Activated CD4-positive, alpha-beta T cell treated with anti-CD3 and anti-CD28 coated beads for 36 hours (primary cell): ENCODE data around the gene KCNJ18. TPM values are rescaled to one million over a fixed set of nuclear protein-coding genes. Genes with fewer than 3 reads are reported as not detected.
"Not testable (repeated sequence)": the region's sequence is repeated elsewhere in the genome, so short reads cannot be mapped to it uniquely, and the experiment has no call there.

Experiments
- ATAC-seq: fragments of 200-7000 bp; cut with Tn5 transposase; one replicate; pipeline ENCODE4 v1.10.0; 2021; ENCODE audit warnings: mild to moderate bottlenecking, moderate library complexity
- CTCF ChIA-PET: fragments of 350-600 bp; sonication (Branson Sonifier 250); formaldehyde crosslinking; loops from one replicate; lab custom pipeline; 2021; ENCODE audit warnings: antibody characterized with exemption; lab: Charles Lee
- POLR2A ChIA-PET: fragments of 350-600 bp; sonication (Branson Sonifier 250); formaldehyde crosslinking; loops from one replicate; lab custom pipeline; 2021; ENCODE audit warnings: antibody characterized with exemption, inconsistent platforms; lab: Charles Lee
- DNase-seq: peaks from one replicate; pipeline ENCODE4 v3.0.0-alpha.2; 2020
- H3K27ac Mint-ChIP-seq: one replicate; pipeline ENCODE4 v1.8.0; 2021; ENCODE audit warnings: mixed read lengths
- H3K27me3 Mint-ChIP-seq: one replicate; pipeline ENCODE4 v1.8.0; 2021; ENCODE audit warnings: mixed read lengths
- H3K36me3 Mint-ChIP-seq: one replicate; pipeline ENCODE4 v1.8.0; 2021; ENCODE audit warnings: low read depth, mixed read lengths
- H3K4me1 Mint-ChIP-seq: one replicate; pipeline ENCODE4 v1.8.0; 2021; ENCODE audit warnings: mixed read lengths
- H3K4me3 Mint-ChIP-seq: one replicate; pipeline ENCODE4 v1.8.0; 2021; ENCODE audit warnings: mild to moderate bottlenecking, moderate library complexity, mixed read lengths
- H3K9me3 Mint-ChIP-seq: one replicate; pipeline ENCODE4 v1.8.0; 2021; ENCODE audit warnings: low read depth, mixed read lengths
- intact Hi-C, 2 experiments: fragments of 100-400 bp; cut with DNase I in 1 of 2; cut with micrococcal nuclease in 1 of 2; formaldehyde crosslinking; loops; one replicate each; pipeline versions ENCODE4 v1.14.2 to v1.15.1; 2022 to 2024; cut with DNase I, micrococcal nuclease
- total RNA-seq, 2 experiments: library from RNA; stranded (reverse); gene quantifications; one replicate each; pipeline ENCODE4 v1.2.3, GENCODE V29; 2021

Gene KCNJ18
- total RNA-seq, 2 experiments from 2014 or later, result not detected

- ATAC-seq, H3K27ac Mint-ChIP-seq, H3K4me1 Mint-ChIP-seq, POLR2A ChIA-PET, H3K27me3 Mint-ChIP-seq, H3K4me3 Mint-ChIP-seq, H3K9me3 Mint-ChIP-seq, CTCF ChIA-PET, H3K36me3 Mint-ChIP-seq, DNase-seq, intact Hi-C loops: not testable (repeated sequence)
Measured at GRCh38 chr17:21702521-21702920, 10.2 kb downstream of the KCNJ18 start.

DNA sequence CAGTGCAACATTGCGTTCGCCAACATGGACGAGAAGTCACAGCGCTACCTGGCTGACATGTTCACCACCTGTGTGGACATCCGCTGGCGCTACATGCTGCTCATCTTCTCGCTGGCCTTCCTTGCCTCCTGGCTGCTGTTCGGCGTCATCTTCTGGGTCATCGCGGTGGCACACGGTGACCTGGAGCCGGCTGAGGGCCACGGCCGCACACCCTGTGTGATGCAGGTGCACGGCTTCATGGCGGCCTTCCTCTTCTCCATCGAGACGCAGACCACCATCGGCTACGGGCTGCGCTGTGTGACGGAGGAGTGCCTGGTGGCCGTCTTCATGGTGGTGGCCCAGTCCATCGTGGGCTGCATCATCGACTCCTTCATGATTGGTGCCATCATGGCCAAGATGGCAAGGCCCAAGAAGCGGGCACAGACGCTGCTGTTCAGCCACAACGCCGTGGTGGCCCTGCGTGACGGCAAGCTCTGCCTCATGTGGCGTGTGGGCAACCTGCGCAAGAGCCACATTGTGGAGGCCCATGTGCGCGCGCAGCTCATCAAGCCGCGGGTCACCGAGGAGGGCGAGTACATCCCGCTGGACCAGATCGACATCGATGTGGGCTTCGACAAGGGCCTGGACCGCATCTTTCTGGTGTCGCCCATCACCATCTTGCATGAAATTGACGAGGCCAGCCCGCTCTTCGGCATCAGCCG lies 10.8 kb downstream of the KCNJ18 start:
- H3K27me3 Mint-ChIP-seq, POLR2A ChIA-PET, DNase-seq, H3K4me1 Mint-ChIP-seq, H3K4me3 Mint-ChIP-seq, ATAC-seq, H3K9me3 Mint-ChIP-seq, H3K27ac Mint-ChIP-seq, H3K36me3 Mint-ChIP-seq, intact Hi-C loops, CTCF ChIA-PET: not testable (repeated sequence)

DNA sequence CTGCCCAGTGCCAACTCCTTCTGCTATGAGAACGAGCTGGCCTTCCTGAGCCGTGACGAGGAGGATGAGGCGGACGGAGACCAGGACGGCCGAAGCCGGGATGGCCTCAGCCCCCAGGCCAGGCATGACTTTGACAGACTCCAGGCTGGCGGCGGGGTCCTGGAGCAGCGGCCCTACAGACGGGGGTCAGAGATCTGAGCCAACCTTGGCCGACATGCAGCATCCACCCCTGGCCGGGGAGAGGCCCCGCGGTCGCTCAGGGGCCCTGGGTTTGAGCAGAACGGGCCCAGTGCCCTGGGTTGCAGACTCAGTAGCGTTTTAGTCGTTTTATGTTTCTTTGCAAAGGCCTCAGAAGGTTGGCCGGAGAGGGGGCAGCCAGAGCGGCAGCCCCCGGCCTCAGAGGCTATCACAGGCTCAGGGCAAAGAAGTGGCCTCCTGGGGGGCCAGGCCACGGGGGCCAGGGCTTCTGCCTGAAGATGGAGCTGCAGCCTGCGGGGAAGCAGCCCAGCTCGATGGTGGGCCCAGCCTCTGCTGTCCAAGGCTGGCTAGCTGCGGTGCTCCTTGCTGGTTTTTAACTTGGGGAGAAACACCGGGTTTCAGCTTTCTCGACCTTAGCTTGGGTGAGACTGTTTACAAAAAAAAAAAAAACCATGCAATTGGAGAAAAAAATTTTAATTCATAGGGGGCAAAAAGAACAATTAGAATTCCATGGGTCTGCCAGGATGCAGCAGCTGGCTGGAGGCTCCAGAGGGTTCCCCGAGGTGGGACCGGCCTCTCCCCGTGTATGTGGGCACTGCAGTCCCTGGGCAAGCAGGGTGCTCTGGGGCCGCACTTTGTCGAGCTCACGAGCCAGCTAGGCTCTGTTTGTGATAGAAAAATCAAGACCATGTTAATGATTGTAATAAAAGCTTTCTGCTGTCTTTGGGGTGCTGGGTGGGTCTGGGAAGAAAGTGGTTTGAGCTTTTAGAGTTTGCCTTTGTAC lies 11.9 kb downstream of the KCNJ18 start:
- H3K9me3 Mint-ChIP-seq, H3K36me3 Mint-ChIP-seq, intact Hi-C loops: not testable (repeated sequence)

DNA sequence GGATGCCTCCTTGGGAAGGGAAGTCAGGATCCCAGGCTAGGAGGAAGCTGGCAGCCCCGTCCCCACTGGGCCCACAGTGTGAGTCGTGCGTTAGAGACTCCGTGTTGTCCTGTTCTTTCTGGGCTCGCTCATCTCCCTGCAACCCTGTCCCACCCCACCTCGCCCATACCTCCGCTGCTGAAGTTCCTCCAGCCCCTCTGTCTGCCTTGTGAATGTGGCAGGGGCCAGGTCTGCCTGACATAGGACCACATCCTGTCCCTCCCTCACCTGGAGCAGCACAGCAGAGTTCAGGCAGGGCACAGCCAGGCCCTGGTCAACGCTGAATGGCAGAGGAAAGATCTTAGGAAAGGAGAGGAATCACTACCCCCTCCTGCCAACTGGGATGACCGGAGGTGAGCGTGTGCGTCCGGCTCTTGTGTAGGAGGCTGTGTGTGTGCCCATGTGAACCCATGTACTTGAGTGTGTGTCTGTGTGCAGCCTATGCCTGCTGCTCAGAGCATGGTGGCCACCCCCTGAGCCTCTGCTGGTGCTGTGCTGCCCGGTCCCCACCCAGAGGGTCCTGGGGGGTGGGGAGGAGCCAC lies 12.8 kb downstream of the KCNJ18 start:
- ATAC-seq, result no peak
- intact Hi-C loops, result loop anchor here in 1 of 2 experiments (5.0 kb wide), 1 partner anchor 283 kb away; no protein-coding TSS in a partner anchor

More for the DNA sequence above, 11.9 kb downstream of the KCNJ18 start:
- H3K27ac Mint-ChIP-seq, H3K27me3 Mint-ChIP-seq, CTCF ChIA-PET, ATAC-seq, H3K4me3 Mint-ChIP-seq, POLR2A ChIA-PET, DNase-seq, H3K4me1 Mint-ChIP-seq: not testable (repeated sequence)

DNA sequence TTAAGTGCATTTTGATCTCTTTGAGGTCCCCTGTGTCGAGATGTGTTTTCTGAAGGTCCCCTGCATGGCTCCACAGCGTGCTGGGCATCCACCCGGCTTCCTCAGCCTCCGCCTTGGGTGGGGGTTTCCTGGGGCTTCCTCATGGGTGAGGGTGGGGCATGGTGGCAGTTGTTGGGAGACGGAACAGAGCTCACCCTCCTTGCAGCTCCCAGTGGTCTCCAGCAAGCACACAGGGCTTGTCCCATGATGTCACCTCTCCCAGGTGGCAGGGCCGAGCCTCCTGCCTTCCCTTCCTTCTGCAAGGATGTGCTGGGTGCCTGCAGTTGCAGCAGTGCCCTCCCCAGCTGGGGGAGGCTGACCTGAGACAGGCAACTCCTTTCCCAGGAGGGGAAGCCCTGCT lies 13.4 kb downstream of the KCNJ18 start:
- H3K4me1 Mint-ChIP-seq, H3K27ac Mint-ChIP-seq, ATAC-seq, CTCF ChIA-PET, H3K36me3 Mint-ChIP-seq, POLR2A ChIA-PET, H3K27me3 Mint-ChIP-seq, H3K4me3 Mint-ChIP-seq, DNase-seq, H3K9me3 Mint-ChIP-seq: not testable (repeated sequence)
- intact Hi-C loops, result loop anchor here in 1 of 2 experiments (5.0 kb wide), 1 partner anchor 283 kb away; no protein-coding TSS in a partner anchor

More for the DNA sequence above, 12.8 kb downstream of the KCNJ18 start:
- Mint-ChIP-seq H3K4me1 (no peaks in the 10 kb centered on the region), H3K9me3 (no peaks in the 10 kb centered on the region), H3K27me3 (no peaks in the 10 kb centered on the region), H3K36me3 (no peaks in the 10 kb centered on the region), H3K4me3 (no peak overlapping the region), H3K27ac (no peak overlapping the region)
- ChIA-PET CTCF (no interaction called here), POLR2A (no interaction called here)
- no peak for DNase-seq

DNA sequence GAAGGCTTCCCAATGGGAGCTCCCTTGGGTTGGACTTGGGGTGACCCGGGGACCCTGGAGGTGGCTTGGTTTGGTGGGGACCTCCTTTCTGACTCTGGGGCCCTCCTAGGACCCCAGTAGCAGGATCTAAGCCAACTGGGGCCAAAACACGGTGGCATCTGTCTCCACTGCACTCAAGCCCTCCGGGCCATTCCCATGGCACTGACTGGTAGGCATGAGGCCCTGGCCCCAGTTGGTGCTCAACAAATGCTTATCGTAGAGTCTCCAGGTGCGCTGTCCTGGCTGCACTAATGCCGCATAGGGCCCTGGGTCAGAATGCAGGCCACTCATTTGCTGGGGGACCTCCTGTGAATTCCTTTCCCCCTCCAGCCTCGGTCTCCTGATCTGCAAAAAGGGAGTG lies 14.2 kb downstream of the KCNJ18 start:
- H3K36me3 Mint-ChIP-seq, H3K4me1 Mint-ChIP-seq, POLR2A ChIA-PET, H3K4me3 Mint-ChIP-seq, DNase-seq, ATAC-seq, H3K9me3 Mint-ChIP-seq, H3K27me3 Mint-ChIP-seq, CTCF ChIA-PET, H3K27ac Mint-ChIP-seq: not testable (repeated sequence)
- intact Hi-C loops, result loop anchor here in 1 of 2 experiments (5.0 kb wide), 1 partner anchor 284 kb away; no protein-coding TSS in a partner anchor

DNA sequence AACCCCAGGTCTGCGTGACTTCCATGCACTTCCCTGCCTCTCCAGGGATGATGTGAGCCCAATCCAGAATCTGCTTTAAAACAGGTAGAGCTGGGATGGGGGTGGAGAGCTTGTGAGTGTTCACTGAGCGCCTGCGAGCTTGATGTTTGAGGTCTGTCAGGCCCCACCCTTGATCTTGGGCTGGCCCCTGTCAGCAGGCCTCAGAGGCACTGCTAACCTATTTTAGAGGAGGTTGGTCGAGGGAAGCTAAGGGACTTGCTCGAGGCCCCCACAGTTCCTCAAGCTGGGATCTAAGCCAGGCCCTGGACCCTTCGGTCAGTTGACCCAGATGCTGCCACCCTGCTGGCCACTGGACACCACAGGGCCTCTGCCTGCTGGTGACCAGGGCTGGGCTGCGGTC lies 14.8 kb downstream of the KCNJ18 start:
- H3K36me3 Mint-ChIP-seq, H3K4me1 Mint-ChIP-seq, H3K27me3 Mint-ChIP-seq, CTCF ChIA-PET, H3K9me3 Mint-ChIP-seq, H3K27ac Mint-ChIP-seq, DNase-seq, H3K4me3 Mint-ChIP-seq, POLR2A ChIA-PET, ATAC-seq: not testable (repeated sequence)
- intact Hi-C loops, result loop anchor here in 1 of 2 experiments (5.0 kb wide), 1 partner anchor 285 kb away; no protein-coding TSS in a partner anchor

DNA sequence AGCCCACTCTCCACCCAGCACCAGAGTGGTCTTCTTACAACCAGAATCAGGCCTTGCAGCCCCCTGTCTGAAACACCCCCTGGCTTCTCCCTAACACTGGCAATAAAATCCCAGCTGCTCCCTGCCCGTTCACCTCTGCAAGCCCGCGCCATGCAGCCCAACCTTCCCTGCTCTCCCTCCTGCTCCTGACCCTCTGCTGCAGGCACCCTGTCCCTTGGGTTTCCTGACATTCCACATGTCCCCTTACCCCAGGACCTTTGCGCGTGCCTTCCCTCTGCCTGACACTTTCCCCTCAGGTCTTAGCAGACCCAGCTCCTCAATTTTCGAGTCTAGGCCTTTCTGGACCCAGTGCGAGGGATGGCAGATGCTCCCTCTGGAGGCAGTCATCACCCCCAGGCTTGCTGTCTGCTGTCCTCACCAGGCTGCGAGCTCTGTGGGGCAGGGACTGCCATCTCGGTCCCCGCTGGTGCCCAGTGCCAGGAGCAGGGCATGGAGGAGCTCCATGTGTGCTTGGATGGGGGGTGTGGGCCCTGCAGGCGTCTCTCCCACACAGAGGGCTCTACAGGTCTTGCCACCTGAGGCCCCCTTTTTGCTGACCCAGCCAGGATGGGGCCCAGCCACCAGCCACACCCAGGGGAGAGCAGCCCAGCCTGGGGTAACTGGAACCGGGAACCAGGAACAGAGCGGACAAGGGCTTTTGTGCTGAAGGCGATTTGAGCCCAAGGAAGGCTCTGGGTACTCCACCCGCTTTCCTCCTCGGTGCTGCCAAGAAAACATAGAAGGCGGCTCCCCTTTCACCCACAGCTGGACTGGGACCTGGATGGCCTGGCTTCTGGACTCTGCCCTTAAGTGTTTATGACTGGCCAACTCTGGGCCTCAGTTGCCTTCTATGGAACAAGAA lies 15.6 kb downstream of the KCNJ18 start:
- ATAC-seq, DNase-seq, H3K4me1 Mint-ChIP-seq, H3K27me3 Mint-ChIP-seq, H3K36me3 Mint-ChIP-seq, H3K27ac Mint-ChIP-seq, POLR2A ChIA-PET, CTCF ChIA-PET, H3K4me3 Mint-ChIP-seq, H3K9me3 Mint-ChIP-seq: not testable (repeated sequence)
- intact Hi-C loops, result loop anchor here in 1 of 2 experiments (5.0 kb wide), 1 partner anchor 286 kb away; no protein-coding TSS in a partner anchor

- H3K27me3 Mint-ChIP-seq, H3K27ac Mint-ChIP-seq, H3K4me3 Mint-ChIP-seq, DNase-seq, H3K36me3 Mint-ChIP-seq, H3K4me1 Mint-ChIP-seq, POLR2A ChIA-PET, ATAC-seq, H3K9me3 Mint-ChIP-seq, CTCF ChIA-PET: not testable (repeated sequence)
- intact Hi-C loops, result loop anchor here in 1 of 2 experiments (5.0 kb wide), 1 partner anchor 287 kb away; no protein-coding TSS in a partner anchor
Measured at GRCh38 chr17:21708612-21709535, 16.6 kb downstream of the KCNJ18 start.

DNA sequence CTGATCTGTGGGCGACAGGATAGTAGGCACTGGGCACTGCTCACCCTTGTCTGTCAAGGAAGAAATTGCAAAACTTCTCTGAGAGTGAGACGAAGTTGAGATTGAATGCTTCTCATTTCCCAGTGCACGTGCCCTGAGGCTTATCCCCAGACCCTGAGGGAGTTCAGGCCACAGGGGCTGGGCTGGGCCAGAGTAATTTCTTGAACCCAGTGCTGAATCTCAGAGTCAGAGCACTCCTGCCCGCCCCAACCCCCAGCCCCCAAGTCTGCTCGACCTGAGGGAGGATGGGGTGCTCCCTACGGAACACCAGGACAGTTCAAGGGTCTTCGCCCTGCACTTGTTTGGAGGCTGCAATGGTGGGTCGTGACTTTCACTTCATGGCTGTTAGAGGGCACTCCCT lies 17.7 kb downstream of the KCNJ18 start:
- H3K27ac Mint-ChIP-seq, H3K36me3 Mint-ChIP-seq, DNase-seq, H3K9me3 Mint-ChIP-seq, H3K27me3 Mint-ChIP-seq, CTCF ChIA-PET, H3K4me3 Mint-ChIP-seq, POLR2A ChIA-PET, H3K4me1 Mint-ChIP-seq, ATAC-seq: not testable (repeated sequence)
- intact Hi-C loops, result loop anchor here in 1 of 2 experiments (5.0 kb wide), 1 partner anchor 288 kb away; no protein-coding TSS in a partner anchor
